Activated CD4-positive, alpha-beta memory T cell treated with anti-CD3 and anti-CD28 coated beads for 36 hours (primary cell): ENCODE results near the gene TGM5. TPM values are rescaled to one million over a fixed set of nuclear protein-coding genes. Genes with fewer than 3 reads are reported as not detected.

ENCODE experiments used
- CTCF ChIA-PET: fragments of 350-600 bp; sonication (Branson Sonifier 250); formaldehyde crosslinking; loops from one replicate; lab custom pipeline; 2021; ENCODE audit warnings: antibody characterized with exemption, inconsistent platforms; lab: Charles Lee
- POLR2A ChIA-PET: fragments of 350-600 bp; sonication (Branson Sonifier 250); formaldehyde crosslinking; loops from one replicate; lab custom pipeline; 2021; ENCODE audit warnings: antibody characterized with exemption; lab: Charles Lee
- DNase-seq: peaks from one replicate; pipeline ENCODE4 v3.0.0-alpha.2; 2020
- H3K27ac Mint-ChIP-seq: one replicate; pipeline ENCODE4 v1.8.0; 2021; ENCODE audit warnings: mixed read lengths
- H3K27me3 Mint-ChIP-seq: one replicate; pipeline ENCODE4 v1.8.0; 2021; ENCODE audit warnings: mixed read lengths
- H3K36me3 Mint-ChIP-seq: one replicate; pipeline ENCODE4 v1.8.0; 2021; ENCODE audit warnings: mixed read lengths
- H3K4me1 Mint-ChIP-seq: one replicate; pipeline ENCODE4 v1.8.0; 2021; ENCODE audit warnings: low read depth, mixed read lengths
- H3K4me3 Mint-ChIP-seq: one replicate; pipeline ENCODE4 v1.8.0; 2021; ENCODE audit warnings: mild to moderate bottlenecking, mixed read lengths
- H3K9me3 Mint-ChIP-seq: one replicate; pipeline ENCODE4 v1.8.0; 2021; ENCODE audit warnings: mixed read lengths
- intact Hi-C: fragments of 100-400 bp; cut with micrococcal nuclease; formaldehyde crosslinking; loops from one replicate; pipeline ENCODE4 v1.15.1; 2023
- total RNA-seq, 2 experiments: library from RNA; stranded (reverse); gene quantifications; one replicate each; pipeline ENCODE4 v1.2.3, GENCODE V29; 2021

Gene TGM5
- total RNA-seq, 2 experiments from 2014 or later, result not detected

DNA sequence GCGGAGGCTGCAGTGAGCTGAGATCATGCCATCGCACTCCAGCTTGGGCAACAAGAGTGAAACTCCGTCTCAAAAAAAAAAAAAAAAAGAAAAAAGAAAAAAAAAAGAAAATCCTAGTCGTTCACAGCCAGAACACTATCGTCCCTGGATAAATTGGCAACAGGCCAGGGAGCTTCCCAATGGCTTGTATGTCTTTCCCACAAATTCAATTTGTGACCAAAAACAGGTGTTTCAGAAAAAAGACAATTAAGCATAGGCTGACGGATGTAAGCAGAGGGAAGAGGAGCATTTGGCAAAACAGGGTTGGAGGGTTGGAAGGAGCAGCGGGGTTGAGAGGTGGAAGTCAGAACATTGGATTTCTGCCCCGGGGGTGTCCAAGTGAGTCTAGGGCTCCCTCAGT is 54.4 kb downstream of the TGM5 start:
- intact Hi-C loops, result no loop called here
- POLR2A ChIA-PET, result no interaction called here
- Mint-ChIP-seq H3K4me1 (no peaks in the 10 kb centered on the region), H3K27ac (no peak overlapping the region), H3K4me3 (no peak overlapping the region), H3K27me3 (peaks cover 1% of the 10 kb centered on the region), H3K9me3 (peaks cover 2% of the 10 kb centered on the region), H3K36me3 (no peaks in the 10 kb centered on the region)
- no peak for DNase-seq
- CTCF ChIA-PET, result interaction anchor here (1.2 to 3.6 kb wide), 3 partner anchors 8 to 73 kb away, joined by 3 to 13 read pairs (median 5); no protein-coding TSS in a partner anchor

DNA sequence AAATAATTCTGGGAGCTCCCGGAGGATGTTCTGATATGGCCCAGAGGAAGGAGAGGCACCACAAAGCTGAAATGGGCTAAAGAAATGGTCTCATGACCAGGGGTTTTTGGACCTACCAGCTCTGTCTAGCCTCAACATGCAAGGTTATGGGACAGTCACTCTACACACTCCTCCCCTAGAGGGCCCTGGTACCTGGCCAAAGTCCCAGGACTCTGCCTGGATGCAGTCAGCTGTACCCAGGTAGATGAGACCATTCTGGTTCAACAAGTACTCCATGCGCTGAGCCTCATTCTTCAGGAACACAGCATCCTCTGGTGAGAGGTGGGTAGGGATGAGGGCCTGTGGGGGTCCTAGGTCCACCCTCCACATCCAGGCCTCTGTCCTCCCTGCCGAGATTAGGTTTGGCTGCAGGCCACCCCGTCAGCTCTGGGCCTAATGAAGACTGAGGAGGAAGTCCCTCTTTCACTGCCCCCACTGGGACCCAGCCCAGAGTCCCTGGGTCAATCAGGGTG is 55.4 kb downstream of the TGM5 start:
- CTCF ChIA-PET, result interaction anchor here (1.2 to 3.6 kb wide), 3 partner anchors 7 to 74 kb away, joined by 3 to 13 read pairs (median 4); no protein-coding TSS in a partner anchor

DNA sequence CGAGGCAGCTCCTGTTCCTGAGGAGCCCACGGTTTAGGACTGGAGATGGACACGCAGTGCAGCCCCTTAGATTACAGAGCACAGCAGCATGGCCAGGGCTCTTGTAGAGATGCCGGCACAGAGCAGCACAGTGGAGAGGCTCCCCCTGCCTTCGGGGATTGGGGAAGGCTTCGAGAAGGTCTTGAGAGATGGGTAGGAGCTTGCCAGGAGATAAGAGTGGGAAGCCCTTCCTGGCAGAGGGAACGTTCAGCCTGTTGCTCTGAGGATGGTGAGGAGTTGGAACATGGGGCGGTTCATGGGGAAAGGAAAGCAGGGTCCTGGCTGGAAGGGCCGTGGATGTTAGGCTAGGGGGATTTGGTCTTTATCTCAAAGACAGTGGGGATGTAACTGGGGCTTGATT is 55.9 kb downstream of the TGM5 start:
- Mint-ChIP-seq H3K36me3 (no peaks in the 10 kb centered on the region), H3K4me1 (no peaks in the 10 kb centered on the region), H3K4me3 (no peak overlapping the region), H3K9me3 (no peaks in the 10 kb centered on the region), H3K27ac (no peak overlapping the region), H3K27me3 (peaks cover 1% of the 10 kb centered on the region)
- POLR2A ChIA-PET, result no interaction called here
- intact Hi-C loops, result no loop called here
- CTCF ChIA-PET, result interaction anchor here (1.6 kb wide), 1 partner anchor 15 kb away, joined by 4 read pairs; no protein-coding TSS in a partner anchor
- no peak for DNase-seq

More for the DNA sequence above, 55.4 kb downstream of the TGM5 start:
- DNase-seq, result no peak
- POLR2A ChIA-PET, result no interaction called here
- Mint-ChIP-seq H3K9me3 (no peaks in the 10 kb centered on the region), H3K36me3 (no peaks in the 10 kb centered on the region), H3K27ac (no peak overlapping the region), H3K27me3 (peaks cover 1% of the 10 kb centered on the region), H3K4me1 (no peaks in the 10 kb centered on the region), H3K4me3 (no peak overlapping the region)
- intact Hi-C loops, result no loop called here

DNA sequence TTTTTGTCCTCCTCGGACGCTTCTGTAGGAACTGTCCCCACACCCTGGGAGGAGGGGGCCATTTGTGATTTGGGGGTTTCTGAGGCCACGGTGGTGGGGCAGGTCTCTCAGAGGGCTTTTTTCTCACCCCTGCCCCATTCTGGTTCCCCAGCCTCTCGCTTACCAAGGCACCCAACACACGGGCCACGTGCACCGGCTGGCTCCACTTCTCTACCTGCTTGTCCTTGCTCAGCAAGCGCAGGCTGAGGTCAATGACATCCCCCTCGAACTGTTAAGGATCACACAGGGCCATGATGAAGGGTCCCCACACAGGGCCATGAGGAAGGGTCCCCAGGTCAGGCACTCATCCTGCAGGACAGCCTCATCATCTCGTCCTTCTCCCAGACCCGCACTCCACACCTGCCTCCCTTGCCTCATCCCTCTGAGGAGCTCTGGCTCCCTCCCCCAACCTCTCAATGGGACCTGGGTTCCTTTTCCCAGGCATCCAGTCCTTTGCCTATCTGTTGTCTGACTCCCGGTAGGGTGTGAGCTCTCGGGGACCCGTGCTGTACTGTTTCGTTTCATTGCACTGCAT is 56.5 kb downstream of the TGM5 start:
- H3K9me3 Mint-ChIP-seq, result no peaks in the 10 kb centered on the region
- POLR2A ChIA-PET, result no interaction called here
- H3K27me3 Mint-ChIP-seq, result peaks cover 1% of the 10 kb centered on the region
- no peak for DNase-seq
- H3K36me3 Mint-ChIP-seq, result no peaks in the 10 kb centered on the region
- CTCF ChIA-PET, result interaction anchor here (1.6 kb wide), 1 partner anchor 15 kb away, joined by 4 read pairs; no protein-coding TSS in a partner anchor
- H3K4me1 Mint-ChIP-seq, result no peaks in the 10 kb centered on the region
- H3K4me3 Mint-ChIP-seq, result no peak overlapping the region
- intact Hi-C loops, result no loop called here
- no peak overlapping the region for H3K27ac Mint-ChIP-seq

DNA sequence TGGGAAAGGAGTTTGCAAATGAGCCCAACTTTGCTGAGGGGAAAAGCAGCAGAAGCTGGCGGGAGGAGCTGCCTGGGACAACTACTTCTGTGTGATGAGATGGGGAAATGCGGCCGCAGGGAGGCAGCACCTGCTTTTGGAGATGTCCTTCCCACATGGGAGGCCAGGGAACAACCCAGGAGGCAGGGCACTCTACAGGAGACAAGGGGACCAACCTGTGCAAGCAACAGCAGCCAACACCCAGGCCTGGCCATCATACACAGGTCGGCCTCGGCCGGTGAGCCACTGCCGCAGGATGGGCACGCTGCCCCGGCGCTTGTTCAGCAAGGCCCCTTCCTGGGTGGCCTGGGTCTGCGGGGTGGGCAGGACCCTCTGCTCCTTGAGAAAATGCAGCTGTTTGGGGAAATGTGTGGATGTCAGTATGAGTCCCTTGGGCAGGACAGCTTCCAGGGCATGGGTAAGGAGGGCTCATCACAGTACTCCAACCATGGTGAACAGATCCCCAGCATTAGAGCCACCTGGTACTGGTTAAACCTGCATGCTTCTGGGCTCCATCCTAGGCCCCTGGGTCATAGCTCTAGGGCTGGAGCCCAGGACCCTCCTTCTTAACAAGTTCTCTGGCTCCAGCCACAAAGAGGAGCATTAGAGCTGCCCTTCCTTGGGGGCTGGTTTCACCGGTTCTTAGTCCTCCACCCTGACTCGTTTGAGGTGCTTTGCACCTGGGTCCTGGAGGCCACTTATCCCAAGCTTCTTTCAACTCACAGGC is 57.5 kb downstream of the TGM5 start:
- no peak overlapping the region for H3K4me3 Mint-ChIP-seq
- no peaks in the 10 kb centered on the region for H3K36me3 Mint-ChIP-seq
- peaks cover 1% of the 10 kb centered on the region for H3K27me3 Mint-ChIP-seq
- no peak overlapping the region for H3K27ac Mint-ChIP-seq
- intact Hi-C loops, result no loop called here
- POLR2A ChIA-PET, result no interaction called here
- no peaks in the 10 kb centered on the region for H3K4me1 Mint-ChIP-seq
- no peaks in the 10 kb centered on the region for H3K9me3 Mint-ChIP-seq
- no peak for DNase-seq
- CTCF ChIA-PET, result no interaction called here

DNA sequence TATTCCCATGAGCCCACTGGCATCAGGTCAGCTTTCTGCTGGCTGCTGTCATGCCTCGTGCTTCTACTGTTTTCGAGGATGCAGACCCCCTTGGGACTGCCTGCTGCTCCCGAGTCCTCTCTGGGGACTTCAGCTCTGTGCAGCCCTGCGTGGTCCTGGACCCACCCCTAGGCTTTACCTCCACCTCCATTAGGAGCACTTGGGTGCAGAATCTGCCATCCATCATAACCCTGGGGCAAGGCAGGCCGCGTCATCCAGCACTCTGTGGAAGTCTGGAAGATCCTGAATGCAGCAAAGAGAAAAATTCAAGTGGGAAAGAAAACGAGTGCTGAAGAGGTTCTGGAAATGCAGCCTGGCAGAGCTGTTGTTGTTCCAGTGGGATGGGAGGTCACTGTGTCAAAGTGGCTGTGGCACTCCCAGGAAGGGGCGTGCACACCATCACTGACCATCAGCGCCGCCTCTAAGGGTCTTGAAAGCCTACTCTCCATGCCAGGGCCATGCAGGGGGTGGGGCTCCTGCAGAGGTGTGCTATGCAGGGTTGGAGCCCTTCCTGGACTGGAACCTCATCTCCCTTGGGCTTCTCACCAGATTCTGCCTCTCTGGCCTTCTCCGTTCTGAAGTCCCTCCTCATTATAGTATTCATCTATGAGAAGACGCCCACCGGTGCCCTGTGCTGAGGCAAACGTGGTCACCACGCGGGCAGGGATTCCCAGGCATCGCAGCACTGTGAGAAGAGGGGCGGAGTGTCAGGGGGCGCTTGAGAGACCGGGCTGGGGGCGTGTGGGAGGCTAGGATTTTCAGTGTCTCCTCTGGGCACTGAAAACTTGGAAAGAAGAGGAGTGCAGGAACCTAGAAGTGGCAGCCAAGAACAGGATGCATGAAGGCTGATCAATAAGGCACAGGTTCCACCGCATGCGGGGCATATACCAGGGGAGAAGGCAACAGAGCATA is 58.4 kb downstream of the TGM5 start:
- H3K27me3 Mint-ChIP-seq, result peaks cover 1% of the 10 kb centered on the region
- no peak for DNase-seq
- intact Hi-C loops, result no loop called here
- CTCF ChIA-PET, result interaction anchor here (0.6 to 1.5 kb wide), 2 partner anchors 22 to 627 kb away, joined by 3 to 6 read pairs; no protein-coding TSS in a partner anchor
- no peaks in the 10 kb centered on the region for H3K36me3 Mint-ChIP-seq
- H3K4me1 Mint-ChIP-seq, result no peaks in the 10 kb centered on the region
- H3K27ac Mint-ChIP-seq, result no peak overlapping the region
- POLR2A ChIA-PET, result no interaction called here
- H3K4me3 Mint-ChIP-seq, result no peak overlapping the region
- no peaks in the 10 kb centered on the region for H3K9me3 Mint-ChIP-seq

- Mint-ChIP-seq H3K9me3 (no peaks in the 10 kb centered on the region), H3K4me1 (no peaks in the 10 kb centered on the region), H3K4me3 (no peak overlapping the region), H3K36me3 (no peaks in the 10 kb centered on the region), H3K27ac (no peak overlapping the region), H3K27me3 (peaks cover 1% of the 10 kb centered on the region)
- no peak for DNase-seq
- intact Hi-C loops, result no loop called here
- CTCF ChIA-PET, result interaction anchor here (0.8 to 1.5 kb wide), 2 partner anchors 21 to 79 kb away, joined by 3 to 6 read pairs; no protein-coding TSS in a partner anchor
- POLR2A ChIA-PET, result no interaction called here
Observed at GRCh38 chr15:43207024-43207423, 59.7 kb downstream of the TGM5 start.

DNA sequence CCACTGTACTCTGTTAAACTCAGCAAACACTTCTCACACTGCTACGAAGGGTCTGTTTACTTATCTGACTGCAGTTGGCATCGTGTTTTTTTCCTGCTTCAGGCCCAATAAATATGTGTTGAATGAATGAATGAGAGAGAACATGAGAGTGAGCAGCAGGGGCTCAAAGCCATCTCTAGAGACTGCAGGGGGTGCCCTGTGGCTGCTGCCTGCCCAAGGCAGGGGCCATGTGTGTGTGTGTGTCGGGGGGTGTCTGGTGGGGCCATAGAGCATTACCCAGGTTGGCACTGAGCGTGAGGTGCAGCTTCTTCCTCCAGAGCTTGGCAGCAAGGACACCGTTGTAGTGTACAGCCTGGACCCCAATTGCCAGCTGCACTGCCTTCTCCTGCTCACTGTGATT is 60.7 kb downstream of the TGM5 start:
- DNase-seq, result no peak
- intact Hi-C loops, result no loop called here
- H3K4me1 Mint-ChIP-seq, result no peaks in the 10 kb centered on the region
- H3K27me3 Mint-ChIP-seq, result peaks cover 1% of the 10 kb centered on the region
- H3K9me3 Mint-ChIP-seq, result no peaks in the 10 kb centered on the region
- ChIA-PET CTCF (interaction anchor here (0.8 to 3.3 kb wide), 2 partner anchors 19 to 80 kb away, joined by 3 to 14 read pairs; no protein-coding TSS in a partner anchor), POLR2A (no interaction called here)
- H3K27ac Mint-ChIP-seq, result no peak overlapping the region
- H3K4me3 Mint-ChIP-seq, result no peak overlapping the region
- no peaks in the 10 kb centered on the region for H3K36me3 Mint-ChIP-seq

DNA sequence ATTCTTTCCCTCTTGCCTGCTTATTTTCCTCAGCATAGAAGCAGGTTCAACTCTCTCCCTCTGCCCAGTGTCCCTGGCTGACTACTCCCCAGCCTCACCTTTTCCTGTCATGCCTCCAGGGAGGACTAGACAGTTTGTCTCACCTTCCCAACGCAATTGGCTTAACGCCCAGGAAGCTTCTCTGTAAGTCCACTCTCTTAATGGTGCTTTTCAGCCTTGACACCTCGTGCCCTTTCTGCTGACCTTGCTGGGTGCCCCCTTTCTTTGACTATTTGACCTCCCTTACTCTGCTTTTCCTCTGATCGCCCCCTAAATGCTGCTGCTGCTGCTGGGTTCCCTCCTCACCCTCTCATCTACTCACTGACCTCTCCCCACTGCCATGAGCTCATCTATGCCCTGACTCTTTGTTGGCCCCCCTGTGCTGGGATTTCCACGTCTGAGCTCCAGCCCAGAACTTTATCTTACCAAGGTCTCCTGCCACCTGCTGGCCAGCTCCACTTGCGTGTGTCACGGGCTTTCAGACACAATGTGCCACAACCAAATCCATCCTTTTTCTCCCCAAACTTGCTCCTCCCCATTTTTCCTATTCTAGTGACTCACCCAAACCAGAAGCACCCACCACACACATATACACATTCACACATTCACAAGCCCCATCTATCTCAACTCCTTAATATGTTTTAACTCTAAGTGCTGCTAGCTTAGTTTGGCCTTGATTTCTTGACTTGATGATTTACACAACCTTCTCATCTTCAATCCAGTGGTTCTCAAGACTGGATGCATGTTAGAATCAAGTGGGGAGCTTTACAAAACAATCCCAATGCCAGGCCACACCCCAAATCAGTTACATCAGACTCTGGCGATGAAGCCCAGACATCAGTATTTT is 62.5 kb downstream of the TGM5 start:
- CTCF ChIA-PET, result interaction anchor here (0.8 to 3.3 kb wide), 20 partner anchors 9 to 508 kb away, joined by 3 to 46 read pairs (median 5); partner anchors contain the start of gene CDAN1
- Mint-ChIP-seq H3K4me1 (peaks cover 2% of the 10 kb centered on the region), H3K27me3 (peaks cover 1% of the 10 kb centered on the region), H3K9me3 (no peaks in the 10 kb centered on the region), H3K36me3 (no peaks in the 10 kb centered on the region), H3K27ac (no peak overlapping the region), H3K4me3 (no peak overlapping the region)
- peak; percentile 65 for DNase-seq
- intact Hi-C loops, result loop anchor here (2.0 kb wide), 1 partner anchor 499 kb away; no protein-coding TSS in a partner anchor
- POLR2A ChIA-PET, result no interaction called here

DNA sequence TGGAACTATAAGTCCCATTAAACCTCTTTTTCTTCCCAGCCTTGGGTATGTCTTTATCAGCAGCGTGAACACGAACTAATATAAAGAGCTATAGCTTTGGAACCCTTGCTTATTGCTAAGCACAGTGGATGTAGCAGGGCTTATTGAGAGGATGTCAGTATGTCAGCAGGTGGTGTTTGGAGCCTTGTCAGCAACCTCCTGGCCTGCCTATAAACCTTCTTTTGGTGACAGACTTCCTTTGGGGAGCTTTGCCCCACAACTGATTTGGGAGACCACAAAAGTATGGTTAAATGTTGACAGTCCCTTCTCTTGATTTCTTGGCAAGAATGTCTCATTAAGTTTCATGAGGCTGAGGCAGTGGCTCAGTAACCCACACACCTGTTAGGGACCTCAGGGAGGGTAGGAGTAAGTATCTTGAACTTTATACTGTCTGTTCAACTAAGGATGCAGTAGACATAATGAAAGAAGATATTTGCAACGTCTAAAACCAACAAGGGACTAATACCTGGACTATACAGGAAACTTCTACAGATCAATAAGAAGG is 66.7 kb downstream of the TGM5 start:
- Mint-ChIP-seq H3K9me3 (peaks cover 7% of the 10 kb centered on the region), H3K27me3 (no peaks in the 10 kb centered on the region), H3K4me1 (peaks cover 2% of the 10 kb centered on the region), H3K27ac (no peak overlapping the region), H3K36me3 (peaks cover 21% of the 10 kb centered on the region), H3K4me3 (no peak overlapping the region)
- intact Hi-C loops, result no loop called here
- POLR2A ChIA-PET, result no interaction called here
- CTCF ChIA-PET, result interaction anchor here (1.7 kb wide), 1 partner anchor 85 kb away, joined by 4 read pairs; no protein-coding TSS in a partner anchor
- no peak for DNase-seq
